ENCODE results near the gene SCTR.

DNA sequence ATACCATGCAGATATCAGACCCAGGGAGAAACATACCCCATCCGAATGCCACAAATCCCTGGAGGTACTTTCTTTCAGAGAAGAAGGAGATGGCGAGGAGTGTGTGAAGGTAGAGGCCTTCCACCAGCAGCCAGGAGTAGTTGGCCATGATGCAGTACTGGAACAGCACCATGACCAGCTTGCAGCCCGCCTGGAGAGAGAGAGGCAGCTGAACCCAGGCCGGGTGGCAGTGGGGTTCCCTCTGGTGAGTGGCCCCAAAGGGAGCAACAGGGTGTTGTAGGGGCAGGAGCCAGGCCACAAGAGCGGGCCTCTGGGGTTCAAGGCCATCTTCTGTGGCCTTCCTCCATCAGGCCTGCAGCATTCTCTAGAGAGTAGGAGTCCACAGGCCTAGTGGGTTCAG, 62.5 kb downstream of the SCTR start:
- no peak for TF ChIP-seq TAF1 (IDR thresholded peaks at IDR 0.05; ENCODE audit: borderline replicate concordance, low read depth, low read length)
- no peak for TF ChIP-seq POLR2A (IDR thresholded peaks at IDR 0.05; ENCODE audit: low read depth, low read length)
- no peak for TF ChIP-seq POLR2AphosphoS5 (IDR thresholded peaks at IDR 0.05; ENCODE audit: low read depth, low read length)
